Right lobe of liver (tissue), 6 donors: ENCODE data around the gene SNAP25. TPM values are rescaled to one million over a fixed set of nuclear protein-coding genes. Genes with fewer than 3 reads are reported as not detected.

Experiments used
- ATAC-seq, 4 donors: fragments of 200-7000 bp; cut with Tn5 transposase; one replicate each; pipeline ENCODE4 v1.9.1; 2020; ENCODE audit warnings: mild to moderate bottlenecking in 4 of 4, moderate library complexity in 4 of 4
- DNase-seq, 3 donors: peaks; one replicate each; pipeline ENCODE4 v3.0.0-alpha.2; 2020
- H3K27ac ChIP-seq, 3 donors: fragments of 200-600 bp; one replicate each; pipeline ENCODE4 v1.8.0; 2022
- H3K27me3 ChIP-seq, 2 donors: fragments of 200-600 bp; one replicate each; pipeline ENCODE4 v1.8.0; 2022
- H3K36me3 ChIP-seq, 4 donors: fragments of 200-600 bp; sonication (generic) in 1 of 4; one replicate each; pipeline versions ENCODE4 v1.5.1 to v1.8.0; 2017 to 2022; ENCODE audit warnings: control low read depth in 1 of 4
- H3K4me1 ChIP-seq, 4 donors: fragments of 200-600 bp; sonication (generic) in 1 of 4; one replicate each; pipeline versions ENCODE4 v1.5.1 to v1.8.0; 2017 to 2022; ENCODE audit warnings: control low read depth in 1 of 4
- H3K4me3 ChIP-seq, 3 donors: fragments of 200-600 bp; one replicate each; pipeline ENCODE4 v1.8.0; 2022
- H3K9me3 ChIP-seq, 4 donors: fragments of 200-600 bp; sonication (generic) in 1 of 4; one replicate each; pipeline versions ENCODE4 v1.5.1 to v1.8.0; 2017 to 2022; ENCODE audit warnings: control low read depth in 1 of 4
- CTCF ChIP-seq, 4 donors: fragments of 200-600 bp in 3 of 4; fragments of 450-650 bp in 1 of 4; IDR thresholded peaks; one replicate each; pipeline versions ENCODE4 v1.5.1 to v1.8.0; 2016 to 2022; ENCODE audit warnings: antibody characterized with exemption in 4 of 4, mild to moderate bottlenecking in 2 of 4
- POLR2A ChIP-seq: fragments of 450-650 bp; IDR thresholded peaks from one replicate; pipeline ENCODE4 v1.6.1; 2017; ENCODE audit warnings: antibody characterized with exemption, mild to moderate bottlenecking
- WGBS: methylation state at CpG from one replicate; pipeline ENCODE4 v1.1.6; 2018; ENCODE audit warnings: low coverage, low lambda C conversion rate; ENCODE audit not compliant: insufficient coverage; ENCODE audit errors: missing lambda C conversion rate; 5-methylcytosine and 5-hydroxymethylcytosine counted together
- intact Hi-C, 2 donors: fragments of 100-400 bp; cut with DNase I; formaldehyde crosslinking; loops; one replicate each; pipeline versions ENCODE4 v1.11.2 to v1.14.1; 2022
- total RNA-seq, 6 experiments: library from RNA; depleted of rRNA in 2 of 6; stranded (reverse); fragments of >200 nt in 2 of 6; fragmentation: NEBNext Ultra II Directional in 3 of 6; extraction: Animal tissue kit (Norgen Biotek cat#: 25700) in 3 of 6; gene quantifications; one replicate each; pipeline versions ENCODE4 v1.1.0 to v1.2.4, GENCODE V29; 2016 to 2023
- donor health status: DM: no; HTN: yes; CAD: no.
- donor health status: DM: no; HTN: no; CAD: no.
- donor health status: DM: no; HTN: no; CAD: no.
- donor health status: DM: no; HTN: yes; CAD: no.
- donor health status: DM: no; HTN: yes; CAD: no.

SNAP25 gene
- total RNA-seq, 6 experiments from 2014 or later, result 0.23 to 0.32 TPM; not detected in 4

- Histone ChIP-seq H3K27ac (no peak overlapping the region), H3K4me3 (no peak overlapping the region), H3K4me1 (peaks cover 0 to 4% (median 2%) of the 10 kb centered on the region in 4 donors), H3K27me3 (no peaks in the 10 kb centered on the region), H3K9me3 (no peaks in the 10 kb centered on the region), H3K36me3 (no peaks in the 10 kb centered on the region)
- DNase-seq (no peak), ATAC-seq (no peak)
- intact Hi-C loops, result no loop called here
- WGBS, result 88% methylated on average over 3 of the region's 4 CpGs
- TF ChIP-seq POLR2A (no peak), CTCF (IDR thresholded peaks at IDR 0.05) (no peak)
These were observed 114.2 kb downstream of the SNAP25 start for GRCh38 chr20:10332656-10333415.

- WGBS, result 84% methylated on average over 2 of the region's 2 CpGs
- TF ChIP-seq CTCF (IDR thresholded peaks at IDR 0.05), result no peak
- TF ChIP-seq POLR2A, result no peak
- H3K4me3 ChIP-seq, result no peak overlapping the region
- H3K36me3 ChIP-seq, result no peaks in the 10 kb centered on the region
- H3K9me3 ChIP-seq, result no peaks in the 10 kb centered on the region
- intact Hi-C loops, result no loop called here
- no peak overlapping the region for H3K27ac ChIP-seq
- H3K4me1 ChIP-seq, result no peaks in the 10 kb centered on the region
- no peaks in the 10 kb centered on the region for H3K27me3 ChIP-seq
- DNase-seq, result no peak
- no peak for ATAC-seq
These were observed 118.5 kb downstream of the SNAP25 start for GRCh38 chr20:10336959-10337729.

DNA sequence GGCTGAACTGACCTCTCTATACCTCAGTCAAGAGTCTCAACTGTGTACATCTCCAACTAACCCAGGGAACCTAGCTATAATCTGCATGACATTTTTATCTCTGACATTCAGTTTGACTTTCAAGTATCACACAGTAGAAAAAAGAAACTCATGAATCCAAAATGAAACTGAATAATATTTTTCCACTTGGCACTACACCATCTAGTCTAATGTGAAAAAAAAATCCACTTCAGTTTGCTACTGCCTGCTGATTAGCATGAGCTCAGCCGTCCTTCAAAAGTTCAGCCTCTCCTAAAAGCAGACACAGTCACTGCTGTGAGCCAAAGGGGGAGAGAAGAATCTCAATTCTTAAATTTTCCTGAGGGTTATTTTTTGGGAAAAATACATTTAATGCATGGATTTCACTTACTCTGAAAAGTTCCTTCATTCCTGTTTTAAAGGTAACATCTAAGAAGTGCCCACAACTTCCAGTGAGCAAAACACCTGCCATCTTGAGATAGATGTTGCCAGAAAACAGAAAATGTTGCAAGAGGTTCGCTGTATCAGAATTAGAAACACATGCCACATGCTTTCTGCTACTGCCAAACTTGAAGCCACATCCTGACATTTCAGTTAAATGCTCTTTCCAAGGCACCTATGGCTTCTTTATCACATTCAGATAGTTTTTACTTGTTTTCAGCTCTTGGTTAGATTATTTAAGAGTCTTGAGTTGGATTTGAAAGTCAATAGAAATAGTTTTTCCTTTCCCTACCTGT lies 120.0 kb downstream of the SNAP25 start:
- 52% methylated on average over 2 of the region's 2 CpGs for WGBS

More for the DNA sequence above, 120.0 kb downstream of the SNAP25 start:
- Histone ChIP-seq H3K36me3 (no peaks in the 10 kb centered on the region), H3K9me3 (no peaks in the 10 kb centered on the region), H3K27me3 (no peaks in the 10 kb centered on the region), H3K4me3 (no peak overlapping the region), H3K4me1 (no peaks in the 10 kb centered on the region), H3K27ac (no peak overlapping the region)
- ATAC-seq (no peak), DNase-seq (no peak)
- TF ChIP-seq CTCF (IDR thresholded peaks at IDR 0.05), result no peak
- no peak for TF ChIP-seq POLR2A
- intact Hi-C loops, result no loop called here
